CD4-positive, alpha-beta memory T cell (primary cell): ENCODE measurements around the gene DHRS12. TPM values are rescaled to one million over a fixed set of nuclear protein-coding genes. Genes with fewer than 3 reads are reported as not detected.

ENCODE experiments used
- CTCF ChIA-PET: fragments of 350-600 bp; sonication (Branson Sonifier 250); formaldehyde crosslinking; loops from one replicate; lab custom pipeline; 2021; ENCODE audit warnings: inconsistent platforms; ENCODE audit not compliant: partially characterized antibody; lab: Charles Lee
- POLR2A ChIA-PET: fragments of 350-600 bp; sonication (Branson Sonifier 250); formaldehyde crosslinking; loops from one replicate; lab custom pipeline; 2021; ENCODE audit not compliant: partially characterized antibody; lab: Charles Lee
- DNase-seq, 5 donors: peaks; one replicate each; pipeline versions ENCODE4 v3.0.0 to v3.0.0-alpha.2; 2020 to 2022; ENCODE audit warnings: mixed read lengths in 1 of 5
- H3K27ac ChIP-seq: one replicate; pipeline ENCODE4 v1.7.0; 2013; ENCODE audit warnings: low read depth, low read length
- H3K27me3 ChIP-seq: 2 replicates; pipeline ENCODE4 v1.7.0; 2013; ENCODE audit warnings: mild to moderate bottlenecking, low read length, moderate library complexity; ENCODE audit not compliant: insufficient read depth
- H3K36me3 ChIP-seq: 2 replicates; pipeline ENCODE4 v1.7.0; 2013; ENCODE audit warnings: mild to moderate bottlenecking, low read length, moderate library complexity; ENCODE audit not compliant: insufficient read depth
- H3K4me1 ChIP-seq: 2 replicates; pipeline ENCODE4 v1.7.0; 2013; ENCODE audit warnings: mild to moderate bottlenecking, low read length, moderate library complexity; ENCODE audit not compliant: insufficient read depth
- H3K4me3 ChIP-seq, 2 donors: one replicate each; pipeline ENCODE4 v1.7.0; 2013; ENCODE audit warnings: low read length in 2 of 2, mild to moderate bottlenecking in 1 of 2
- H3K9me3 ChIP-seq, 2 donors: one replicate each; pipeline ENCODE4 v1.7.0; 2013; ENCODE audit warnings: low read length in 2 of 2, control low read depth in 1 of 2; ENCODE audit not compliant: control insufficient read depth in 1 of 2
- H3K27ac Mint-ChIP-seq, 7 donors: one replicate each; pipeline ENCODE4 v1.8.0; 2020 to 2021; ENCODE audit warnings: mixed read lengths in 7 of 7, mild to moderate bottlenecking in 6 of 7, inconsistent platforms in 3 of 7, moderate library complexity in 3 of 7
- H3K27me3 Mint-ChIP-seq, 2 donors: one replicate each; pipeline ENCODE4 v1.8.0; 2020 to 2021; ENCODE audit warnings: mixed read lengths in 2 of 2
- H3K36me3 Mint-ChIP-seq, 2 donors: one replicate each; pipeline ENCODE4 v1.8.0; 2020 to 2021; ENCODE audit warnings: mixed read lengths in 2 of 2, inconsistent platforms in 1 of 2, mild to moderate bottlenecking in 1 of 2
- H3K4me1 Mint-ChIP-seq, 4 donors: one replicate each; pipeline ENCODE4 v1.8.0; 2020 to 2021; ENCODE audit warnings: mixed read lengths in 4 of 4, mild to moderate bottlenecking in 1 of 4
- H3K4me3 Mint-ChIP-seq, 8 donors: one replicate each; pipeline ENCODE4 v1.8.0; 2020 to 2021; ENCODE audit warnings: mixed read lengths in 8 of 8, mild to moderate bottlenecking in 7 of 8, moderate library complexity in 6 of 8, inconsistent platforms in 3 of 8
- H3K9me3 Mint-ChIP-seq, 8 donors: one replicate each; pipeline ENCODE4 v1.8.0; 2020 to 2021; ENCODE audit warnings: mixed read lengths in 8 of 8, mild to moderate bottlenecking in 5 of 8, inconsistent platforms in 3 of 8, moderate library complexity in 1 of 8
- intact Hi-C: fragments of 100-400 bp; cut with micrococcal nuclease; formaldehyde crosslinking; loops from one replicate; pipeline ENCODE4 v1.15.1; 2023
- polyA plus RNA-seq, 2 donors: library from polyadenylated mRNA; unstranded; fragments of 300-500 nt; fragmentation: Illumina TruSeq; gene quantifications; one replicate each; pipeline ENCODE4 v1.2.3, GENCODE V29; 2021
- total RNA-seq, 2 experiments: library from RNA; stranded (reverse); gene quantifications; one replicate each; pipeline ENCODE4 v1.2.3, GENCODE V29; 2021

DHRS12 gene
- total and polyA plus RNA-seq, 4 experiments from 2014 or later, result 23.6 to 38.9 (median 30.7) TPM

- Histone ChIP-seq H3K27ac (no peak overlapping the region), H3K36me3 (no peaks in the 10 kb centered on the region), H3K4me1 (peaks cover 15% of the 10 kb centered on the region), H3K4me3 (no peak overlapping the region), H3K27me3 (no peaks in the 10 kb centered on the region), H3K9me3 (no peaks in the 10 kb centered on the region)
- Mint-ChIP-seq H3K9me3 (no peaks in the 10 kb centered on the region), H3K27me3 (no peaks in the 10 kb centered on the region), H3K4me3 (no peak overlapping the region), H3K27ac (no peak overlapping the region), H3K36me3 (peaks cover 21 to 29% of the 10 kb centered on the region in 2 donors), H3K4me1 (peaks cover 0 to 6% (median 3%) of the 10 kb centered on the region in 4 donors)
- DNase-seq, result no peak
- ChIA-PET CTCF (no interaction called here), POLR2A (no interaction called here)
- intact Hi-C loops, result no loop called here
Measured at GRCh38 chr13:51727634-51728274, 76.2 kb downstream of the DHRS12 start.

GRCh38 chr13:51726446-51727193, 77.3 kb downstream of the DHRS12 start:
- Histone ChIP-seq H3K4me1 (peaks cover 14% of the 10 kb centered on the region), H3K36me3 (no peaks in the 10 kb centered on the region), H3K4me3 (no peak overlapping the region), H3K27ac (no peak overlapping the region), H3K27me3 (no peaks in the 10 kb centered on the region), H3K9me3 (no peaks in the 10 kb centered on the region)
- H3K27me3 Mint-ChIP-seq, result no peaks in the 10 kb centered on the region
- H3K9me3 Mint-ChIP-seq, result no peaks in the 10 kb centered on the region
- DNase-seq, result no peak
- intact Hi-C loops, result no loop called here
- H3K4me3 Mint-ChIP-seq, result no peak overlapping the region
- no peak overlapping the region for H3K27ac Mint-ChIP-seq
- ChIA-PET POLR2A (no interaction called here), CTCF (interaction anchor here (1.0 kb wide), 1 partner anchor 9 kb away, joined by 3 read pairs; no protein-coding TSS in a partner anchor)
- peaks cover 22 to 30% of the 10 kb centered on the region in 2 donors for H3K36me3 Mint-ChIP-seq
- peaks cover 0 to 3% (median 1%) of the 10 kb centered on the region in 4 donors for H3K4me1 Mint-ChIP-seq

DNA sequence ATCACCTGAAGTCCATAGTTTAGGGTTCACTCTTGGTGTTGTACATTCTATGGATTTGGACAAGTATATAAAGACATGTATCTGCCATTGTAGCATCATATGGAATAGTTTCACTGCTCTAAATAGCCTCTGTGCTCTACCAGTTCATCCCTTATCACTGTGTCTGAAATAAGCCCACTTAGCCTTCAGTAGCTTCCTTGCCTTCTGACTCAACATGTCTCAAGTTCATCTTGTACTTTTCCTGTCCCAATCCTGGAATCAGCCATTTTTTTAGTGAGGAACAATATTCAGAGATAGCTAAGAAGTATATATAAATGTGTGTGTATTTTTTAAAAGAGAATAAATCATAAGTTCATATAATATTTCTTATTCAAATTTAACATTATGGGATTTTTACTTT, 79.2 kb downstream of the DHRS12 start:
- Mint-ChIP-seq H3K9me3 (no peaks in the 10 kb centered on the region), H3K27ac (no peak overlapping the region), H3K36me3 (peaks cover 25 to 31% of the 10 kb centered on the region in 2 donors), H3K27me3 (no peaks in the 10 kb centered on the region), H3K4me1 (no peaks in the 10 kb centered on the region), H3K4me3 (no peak overlapping the region)
- no peaks in the 10 kb centered on the region for H3K9me3 ChIP-seq
- H3K27ac ChIP-seq, result no peak overlapping the region
- CTCF ChIA-PET, result interaction anchor here (0.7 to 1.6 kb wide), 2 partner anchors 17 to 41 kb away, joined by 3 to 4 read pairs; no protein-coding TSS in a partner anchor
- no peak for DNase-seq
- no peaks in the 10 kb centered on the region for H3K36me3 ChIP-seq
- intact Hi-C loops, result no loop called here
- no peak overlapping the region for H3K4me3 ChIP-seq
- H3K27me3 ChIP-seq, result no peaks in the 10 kb centered on the region
- POLR2A ChIA-PET, result no interaction called here
- no peaks in the 10 kb centered on the region for H3K4me1 ChIP-seq

DNA sequence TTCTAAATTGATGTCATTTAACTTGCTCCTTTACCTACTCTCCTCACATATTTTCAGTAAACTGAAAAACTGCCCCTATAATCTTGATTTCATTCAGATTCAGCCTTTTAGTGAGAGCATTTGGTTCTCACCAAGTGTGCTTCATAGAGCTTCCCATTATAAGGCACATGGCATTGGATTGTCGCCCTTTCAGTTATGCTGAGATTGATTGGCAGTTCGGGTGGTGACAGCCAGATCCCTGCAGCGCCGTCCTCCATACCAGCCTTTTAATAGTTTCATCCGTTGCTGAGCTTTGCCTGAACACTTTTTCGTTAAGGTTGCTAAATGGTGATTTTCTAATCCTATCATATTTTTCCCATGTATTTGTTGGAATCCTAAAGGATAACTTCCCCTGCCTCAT, 80.4 kb downstream of the DHRS12 start:
- Mint-ChIP-seq H3K9me3 (no peaks in the 10 kb centered on the region), H3K27me3 (no peaks in the 10 kb centered on the region), H3K4me1 (peaks cover 0 to 1% (median 0%) of the 10 kb centered on the region in 4 donors), H3K4me3 (no peak overlapping the region), H3K36me3 (peaks cover 28 to 37% of the 10 kb centered on the region in 2 donors), H3K27ac (peak overlapping the region in 1 of 7 donors; percentile 48)
- Histone ChIP-seq H3K9me3 (no peaks in the 10 kb centered on the region), H3K27ac (no peak overlapping the region), H3K4me3 (no peak overlapping the region), H3K36me3 (no peaks in the 10 kb centered on the region), H3K27me3 (no peaks in the 10 kb centered on the region), H3K4me1 (no peaks in the 10 kb centered on the region)
- no peak for DNase-seq
- intact Hi-C loops, result no loop called here
- ChIA-PET CTCF (interaction anchor here (1.6 kb wide), 1 partner anchor 18 kb away, joined by 4 read pairs; no protein-coding TSS in a partner anchor), POLR2A (no interaction called here)

DNA sequence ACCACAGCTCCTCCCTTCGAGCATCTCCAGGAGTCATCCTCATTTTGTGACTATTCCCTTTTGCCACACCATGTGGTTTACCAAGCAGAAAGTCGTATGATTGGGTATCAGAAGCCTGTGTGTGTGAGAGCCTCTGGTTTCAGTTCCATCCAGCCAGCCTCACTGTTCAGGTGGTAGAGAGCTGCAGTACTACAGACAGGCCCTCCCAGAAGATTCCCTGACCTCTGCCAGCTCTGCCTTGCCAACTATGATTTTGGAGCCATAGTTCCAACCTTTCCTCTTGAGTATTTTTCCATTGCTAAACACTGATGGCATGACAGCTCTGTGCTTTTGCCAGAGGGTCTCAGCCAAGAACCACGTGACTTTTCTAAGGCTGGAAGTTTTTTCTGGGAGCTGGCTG, 82.5 kb downstream of the DHRS12 start:
- intact Hi-C loops, result no loop called here
- no peak overlapping the region for H3K27ac ChIP-seq
- Mint-ChIP-seq H3K4me3 (no peak overlapping the region), H3K27ac (peak overlapping the region in 2 of 7 donors; percentile 5 to 48), H3K9me3 (no peaks in the 10 kb centered on the region), H3K36me3 (peaks cover 21 to 22% of the 10 kb centered on the region in 2 donors), H3K4me1 (peaks cover 0 to 1% (median 0%) of the 10 kb centered on the region in 4 donors), H3K27me3 (no peaks in the 10 kb centered on the region)
- ChIA-PET POLR2A (no interaction called here), CTCF (interaction anchor here (0.8 kb wide), 1 partner anchor 257 kb away, joined by 3 read pairs; no protein-coding TSS in a partner anchor)
- no peaks in the 10 kb centered on the region for H3K36me3 ChIP-seq
- no peak for DNase-seq
- no peaks in the 10 kb centered on the region for H3K9me3 ChIP-seq
- H3K4me3 ChIP-seq, result no peak overlapping the region
- no peaks in the 10 kb centered on the region for H3K4me1 ChIP-seq
- no peaks in the 10 kb centered on the region for H3K27me3 ChIP-seq

DNA sequence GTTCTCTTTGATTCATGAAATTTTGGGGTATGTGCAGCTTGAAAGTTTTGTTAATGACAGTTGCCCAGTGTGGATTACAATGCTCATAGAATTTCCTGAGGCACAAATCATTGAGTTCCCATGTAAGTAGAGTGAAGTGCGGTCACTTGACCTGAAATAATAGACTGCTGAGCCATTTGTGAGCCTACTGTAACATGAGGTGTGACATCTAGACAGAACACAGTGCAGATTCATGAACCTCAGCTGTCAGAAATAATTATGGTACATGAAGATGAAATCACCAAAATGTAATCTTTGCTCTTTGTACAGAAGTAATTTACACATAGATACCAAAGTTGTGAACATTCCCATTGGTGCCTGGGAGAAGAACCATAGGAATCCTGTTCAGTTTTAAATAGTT, 84.6 kb downstream of the DHRS12 start:
- no peaks in the 10 kb centered on the region for H3K9me3 Mint-ChIP-seq
- no peaks in the 10 kb centered on the region for H3K9me3 ChIP-seq
- H3K27ac Mint-ChIP-seq, result no peak overlapping the region
- no peaks in the 10 kb centered on the region for H3K36me3 ChIP-seq
- peaks cover 13 to 19% of the 10 kb centered on the region in 2 donors for H3K36me3 Mint-ChIP-seq
- POLR2A ChIA-PET, result no interaction called here
- no peak for DNase-seq
- no peak overlapping the region for H3K4me3 ChIP-seq
- peaks cover 0 to 4% (median 1%) of the 10 kb centered on the region in 4 donors for H3K4me1 Mint-ChIP-seq
- H3K4me1 ChIP-seq, result no peaks in the 10 kb centered on the region
- H3K27me3 ChIP-seq, result no peaks in the 10 kb centered on the region
- intact Hi-C loops, result no loop called here
- H3K27ac ChIP-seq, result no peak overlapping the region
- no peak overlapping the region for H3K4me3 Mint-ChIP-seq
- CTCF ChIA-PET, result interaction anchor here (1.7 kb wide), 1 partner anchor 134 kb away, joined by 4 read pairs; no protein-coding TSS in a partner anchor
- no peaks in the 10 kb centered on the region for H3K27me3 Mint-ChIP-seq
